ENCODE results near the gene HBZ. TPM values are rescaled to one million over a fixed set of nuclear protein-coding genes. Genes with fewer than 3 reads are reported as not detected.

HBZ gene
- total RNA-seq, 4 donors from 2014 or later, result not detected

- WGBS, 2 donors, result 90 to 94% methylated on average over 8 of the region's 8 CpGs
- intact Hi-C loops (cut with DNase I; ENCODE audit: low total_unique reads), result no loop called here
- no peak overlapping the region for H3K4me3 ChIP-seq (ENCODE audit: low read depth, poor library complexity, severe bottlenecking)
- TF ChIP-seq CTCF (IDR thresholded peaks at IDR 0.05), result no peak
- no peak for TF ChIP-seq POLR2A (IDR thresholded peaks at IDR 0.05)
- no peak for DNase-seq (ENCODE audit: low spot score in 2 of 2)
Observed at GRCh38 chr16:187330-187729, 34.9 kb downstream of the HBZ start.

GRCh38 chr16:188674-189073 lies 36.2 kb downstream of the HBZ start:
- DNase-seq (ENCODE audit: low spot score in 2 of 2), result no peak
- no peak overlapping the region for H3K4me3 ChIP-seq (ENCODE audit: low read depth, poor library complexity, severe bottlenecking)
- intact Hi-C loops (cut with DNase I; ENCODE audit: low total_unique reads), result no loop called here
- TF ChIP-seq CTCF (IDR thresholded peaks at IDR 0.05), result no peak
- no peak for TF ChIP-seq POLR2A (IDR thresholded peaks at IDR 0.05)
- 71 to 79% methylated on average over 8 of the region's 8 CpGs for WGBS, 2 donors

GRCh38 chr16:189604-190186 lies 37.3 kb downstream of the HBZ start:
- DNase-seq (ENCODE audit: low spot score in 2 of 2), result no peak
- H3K4me3 ChIP-seq (ENCODE audit: low read depth, poor library complexity, severe bottlenecking), result no peak overlapping the region
- TF ChIP-seq POLR2A (IDR thresholded peaks at IDR 0.05) (no peak), CTCF (IDR thresholded peaks at IDR 0.05) (no peak)
- intact Hi-C loops (cut with DNase I; ENCODE audit: low total_unique reads), result no loop called here
- WGBS, 2 donors, result 93 to 95% methylated on average over 34 of the region's 34 CpGs

- no peak overlapping the region for H3K4me3 ChIP-seq (ENCODE audit: low read depth, poor library complexity, severe bottlenecking)
- TF ChIP-seq POLR2A (IDR thresholded peaks at IDR 0.05), result no peak
- no peak for TF ChIP-seq CTCF (IDR thresholded peaks at IDR 0.05)
- WGBS, 2 donors, result 89 to 90% methylated on average over 4 of the region's 4 CpGs
- intact Hi-C loops (cut with DNase I; ENCODE audit: low total_unique reads), result no loop called here
- no peak for DNase-seq (ENCODE audit: low spot score in 2 of 2)
Observed at GRCh38 chr16:191831-192230, 39.4 kb downstream of the HBZ start.

GRCh38 chr16:192686-193085 lies 40.2 kb downstream of the HBZ start:
- H3K4me3 ChIP-seq (ENCODE audit: low read depth, poor library complexity, severe bottlenecking), result no peak overlapping the region
- intact Hi-C loops (cut with DNase I; ENCODE audit: low total_unique reads), result no loop called here
- WGBS, 2 donors, result 96 to 97% methylated on average over 11 of the region's 11 CpGs
- no peak for TF ChIP-seq POLR2A (IDR thresholded peaks at IDR 0.05)
- no peak for TF ChIP-seq CTCF (IDR thresholded peaks at IDR 0.05)
- DNase-seq (ENCODE audit: low spot score in 2 of 2), result no peak

- intact Hi-C loops (cut with DNase I; ENCODE audit: low total_unique reads), result no loop called here
- no peak for TF ChIP-seq CTCF (IDR thresholded peaks at IDR 0.05)
- TF ChIP-seq POLR2A (IDR thresholded peaks at IDR 0.05), result no peak
- 92 to 94% methylated on average over 15 of the region's 15 CpGs for WGBS, 2 donors
- no peak for DNase-seq (ENCODE audit: low spot score in 2 of 2)
- no peak overlapping the region for H3K4me3 ChIP-seq (ENCODE audit: low read depth, poor library complexity, severe bottlenecking)
Observed at GRCh38 chr16:193441-193840, 41.0 kb downstream of the HBZ start.
